AG10803 (cell line): ENCODE results near the gene RAB34.

Experiments used
- DNase-seq: peaks from one replicate; pipeline ENCODE4 v3.0.0; 2010; ENCODE audit warnings: low read depth
- H3K4me3 ChIP-seq: 2 replicates; pipeline ENCODE4 v1.5.1; 2011; ENCODE audit warnings: mild to moderate bottlenecking, low read length, control low read depth
- CTCF ChIP-seq: conservative IDR thresholded peaks from 2 replicates; pipeline ENCODE4 v1.5.1; 2011; ENCODE audit warnings: mild to moderate bottlenecking, low read length, control low read depth, inconsistent platforms

RAB34 gene

GRCh38 chr17:28704219-28704858 is 13.3 kb downstream of the RAB34 start:
- TF ChIP-seq CTCF = no peak
- no peak overlapping the region for H3K4me3 ChIP-seq
- DNase-seq = no peak

GRCh38 chr17:28703552-28704218 is 14.0 kb downstream of the RAB34 start:
- DNase-seq = no peak
- no peak for TF ChIP-seq CTCF
- H3K4me3 ChIP-seq = no peak overlapping the region

GRCh38 chr17:28702752-28703150 is 14.9 kb downstream of the RAB34 start:
- no peak overlapping the region for H3K4me3 ChIP-seq
- no peak for DNase-seq
- no peak for TF ChIP-seq CTCF

GRCh38 chr17:28702026-28702751 is 15.5 kb downstream of the RAB34 start:
- TF ChIP-seq CTCF = no peak
- no peak overlapping the region for H3K4me3 ChIP-seq
- DNase-seq = no peak

- no peak for DNase-seq
- H3K4me3 ChIP-seq = no peak overlapping the region
- no peak for TF ChIP-seq CTCF
These were observed 16.7 kb downstream of the RAB34 start for GRCh38 chr17:28700830-28701492.

GRCh38 chr17:28700278-28700677 is 17.4 kb downstream of the RAB34 start:
- no peak overlapping the region for H3K4me3 ChIP-seq
- DNase-seq = no peak
- no peak for TF ChIP-seq CTCF
